Endothelial cell of umbilical vein (primary cell): ENCODE data around the gene LRRC47.

Experiments
- CTCF ChIP-seq, 2 donors: IDR thresholded peaks; 1 replicate in 1 of 2; 2 replicates in 1 of 2; pipeline ENCODE4 v1.5.1; 2011; ENCODE audit warnings: low read length in 2 of 2, mild to moderate bottlenecking in 2 of 2, moderate library complexity in 2 of 2, control low read depth in 1 of 2, inconsistent platforms in 1 of 2, low read depth in 1 of 2; ENCODE audit not compliant: insufficient read depth in 1 of 2; ENCODE audit errors: extremely low read depth in 1 of 2
- EZH2 ChIP-seq: IDR thresholded peaks from 2 replicates; pipeline ENCODE4 v1.6.1; 2012; ENCODE audit warnings: borderline replicate concordance, low read depth, mild to moderate bottlenecking, moderate library complexity, low read length, inconsistent platforms; ENCODE audit not compliant: severe bottlenecking
- FOS ChIP-seq: IDR thresholded peaks from 2 replicates; pipeline ENCODE4 v1.6.1; 2011; ENCODE audit warnings: mild to moderate bottlenecking, low read length, moderate library complexity, borderline replicate concordance; ENCODE audit not compliant: insufficient read depth
- JUN ChIP-seq: IDR thresholded peaks from 2 replicates; pipeline ENCODE4 v1.6.1; 2011; ENCODE audit warnings: borderline replicate concordance, low read depth; ENCODE audit not compliant: insufficient read length, insufficient read depth
- POLR2A ChIP-seq: IDR thresholded peaks from 2 replicates; pipeline ENCODE4 v1.6.1; 2012; ENCODE audit warnings: low read depth, mild to moderate bottlenecking, control low read depth, low read length
- POLR2AphosphoS5 ChIP-seq: IDR thresholded peaks from 2 replicates; pipeline ENCODE4 v1.6.1; 2012; ENCODE audit warnings: low read depth, mild to moderate bottlenecking, control low read depth, low read length, moderate library complexity; ENCODE audit not compliant: insufficient read depth

DNA sequence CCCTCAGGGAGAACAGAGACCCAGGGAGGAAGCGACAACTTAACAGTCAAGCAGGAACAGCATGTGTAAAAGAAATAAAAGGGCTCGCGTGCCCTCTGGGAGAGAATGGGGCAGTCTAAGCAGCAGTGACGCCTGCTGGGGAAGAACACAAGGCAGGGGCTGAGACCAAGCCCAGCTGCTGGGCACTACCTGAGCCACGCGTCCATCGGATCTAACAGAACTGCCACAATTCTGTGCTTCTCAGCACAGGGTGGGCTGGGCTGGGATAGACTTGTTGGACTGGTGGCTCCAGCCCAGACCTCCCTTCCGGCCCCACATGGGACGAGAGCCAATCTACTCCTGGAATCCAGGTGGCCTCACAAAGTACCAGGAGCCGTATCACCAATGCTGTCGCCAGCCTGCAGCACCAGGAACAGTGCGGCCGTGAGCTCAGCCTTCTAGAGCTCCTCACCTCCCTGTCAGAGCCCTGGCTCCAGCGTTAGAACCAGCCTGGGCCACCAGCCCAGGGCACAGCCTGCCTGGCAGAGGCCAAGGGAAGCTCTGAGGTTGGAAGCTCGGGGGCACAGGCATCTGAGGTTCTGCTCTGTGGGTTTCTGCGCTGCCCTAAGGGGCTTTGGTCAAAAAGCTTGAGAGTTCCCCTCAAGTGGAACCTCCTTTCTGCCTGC lies 7.4 kb downstream of the LRRC47 start:
- TF ChIP-seq CTCF (IDR thresholded peaks at IDR 0.05; ENCODE audit: extremely low read depth in 1 of 2, insufficient read depth in 1 of 2, low read depth in 1 of 2, low read length in 2 of 2): no peak
- TF ChIP-seq POLR2A: no peak
- no peak for TF ChIP-seq EZH2
- TF ChIP-seq POLR2AphosphoS5: no peak
- TF ChIP-seq FOS: no peak
- no peak for TF ChIP-seq JUN
